PFSK-1 (cell line): ENCODE data around the gene CD247.

Experiments
- POLR2AphosphoS5 ChIP-seq: IDR thresholded peaks from 2 replicates; pipeline ENCODE4 v1.6.1; 2012; ENCODE audit warnings: low read depth, mild to moderate bottlenecking, control low read depth, low read length, moderate library complexity
- REST ChIP-seq, 2 experiments: IDR thresholded peaks; 2 replicates each; pipeline versions ENCODE4 v1.6.1 to v1.8.0; 2011 to 2012; ENCODE audit warnings: low read depth in 2 of 2, low read length in 2 of 2, control low read depth in 1 of 2, inconsistent platforms in 1 of 2, mild to moderate bottlenecking in 1 of 2, moderate library complexity in 1 of 2; ENCODE audit not compliant: insufficient read depth in 1 of 2
- SIN3A ChIP-seq: IDR thresholded peaks from 2 replicates; pipeline ENCODE4 v1.6.1; 2012; ENCODE audit warnings: mild to moderate bottlenecking, low read length, moderate library complexity, borderline replicate concordance; ENCODE audit not compliant: insufficient read depth

- TF ChIP-seq POLR2AphosphoS5 = no peak
- TF ChIP-seq SIN3A = no peak
- no peak for TF ChIP-seq REST (IDR thresholded peaks at IDR 0.05; ENCODE audit: insufficient read depth in 1 of 2, low read depth in 2 of 2, low read length in 2 of 2)
These were observed 2.4 kb downstream of the CD247 start for GRCh38 chr1:167515893-167516321.
